Caco-2 (cell line): ENCODE data around the gene VWA7. TPM values are rescaled to one million over a fixed set of nuclear protein-coding genes. Genes with fewer than 3 reads are reported as not detected.

Experiments
- BruUV-seq: library from RNA; stranded (reverse); fragments of 400-500 nt; replicated peaks from 2 replicates; lab custom pipeline; 2021; lab: Mats Ljungman, UMichigan
- CTCF ChIA-PET: fragments of 300-600 bp; sonication (Branson Sonifier 250); formaldehyde crosslinking; loops from one replicate; lab custom pipeline; 2022; ENCODE audit warnings: antibody characterized with exemption; lab: Charles Lee
- POLR2A ChIA-PET: fragments of 300-600 bp; sonication (Branson Sonifier 250); formaldehyde crosslinking; loops from one replicate; lab custom pipeline; 2022; ENCODE audit warnings: antibody characterized with exemption; lab: Charles Lee
- DNase-seq, 2 experiments: peaks; one replicate each; pipeline versions ENCODE4 v3.0.0 to v3.0.0-alpha.2; 2020 to 2022
- H3K27me3 ChIP-seq: replicated peaks from 2 replicates; pipeline ENCODE4 v1.6.0; 2011; ENCODE audit warnings: low read length; ENCODE audit not compliant: control insufficient read depth, insufficient read depth
- H3K36me3 ChIP-seq: 2 replicates; pipeline ENCODE4 v1.5.1; 2011; ENCODE audit warnings: low read length; ENCODE audit not compliant: control insufficient read depth, insufficient read depth
- H3K4me1 ChIP-seq: fragments of 250-450 bp; sonication (Bioruptor Pico); 2 replicates; pipeline ENCODE4 v1.5.1; 2020; ENCODE audit warnings: mild to moderate bottlenecking
- H3K4me3 ChIP-seq: 2 replicates; pipeline ENCODE4 v1.5.1; 2011; ENCODE audit warnings: low read depth, mild to moderate bottlenecking, control low read depth, low read length
- H3K9me3 ChIP-seq: fragments of 250-450 bp; sonication (Bioruptor Pico); 2 replicates; pipeline ENCODE4 v1.5.1; 2020; ENCODE audit warnings: mild to moderate bottlenecking, moderate library complexity
- H3K27ac Mint-ChIP-seq: one replicate; pipeline ENCODE4 v1.8.0; 2022; ENCODE audit warnings: mixed read lengths; ENCODE audit not compliant: unreplicated experiment
- H3K27me3 Mint-ChIP-seq: one replicate; pipeline ENCODE4 v1.8.0; 2022; ENCODE audit warnings: mixed read lengths; ENCODE audit not compliant: insufficient read depth, unreplicated experiment
- H3K36me3 Mint-ChIP-seq: one replicate; pipeline ENCODE4 v1.8.0; 2022; ENCODE audit warnings: mild to moderate bottlenecking, mixed read lengths; ENCODE audit not compliant: insufficient read depth, unreplicated experiment
- H3K4me1 Mint-ChIP-seq: one replicate; pipeline ENCODE4 v1.8.0; 2022; ENCODE audit warnings: low read depth, mixed read lengths; ENCODE audit not compliant: unreplicated experiment
- H3K4me3 Mint-ChIP-seq: one replicate; pipeline ENCODE4 v1.8.0; 2022; ENCODE audit warnings: mild to moderate bottlenecking, moderate library complexity, mixed read lengths; ENCODE audit not compliant: unreplicated experiment
- H3K9me3 Mint-ChIP-seq: one replicate; pipeline ENCODE4 v1.8.0; 2022; ENCODE audit warnings: mixed read lengths; ENCODE audit not compliant: unreplicated experiment
- intact Hi-C: fragments of 100-400 bp; cut with micrococcal nuclease; formaldehyde crosslinking; loops from one replicate; pipeline ENCODE4 v1.10.0; 2022; ENCODE audit not compliant: unreplicated experiment
- total RNA-seq: library from RNA; stranded (reverse); gene quantifications from 2 replicates; pipeline ENCODE4 v1.2.3, GENCODE V29; 2022
- TF ChIP-seq, protein P1 (sequence below), 2 experiments: fragments of 200-600 bp in 1 of 2; IDR thresholded peaks; 1 replicate in 1 of 2; 2 replicates in 1 of 2; pipeline versions ENCODE4 v1.5.1 to v1.8.0; 2011 to 2022; ENCODE audit warnings: antibody characterized with exemption in 1 of 2, control low read depth in 1 of 2, inconsistent platforms in 1 of 2, low read depth in 1 of 2, low read length in 1 of 2, mild to moderate bottlenecking in 1 of 2, moderate library complexity in 1 of 2; ENCODE audit not compliant: insufficient read depth in 1 of 2, severe bottlenecking in 1 of 2, unreplicated experiment in 1 of 2

The VWA7 gene
- total RNA-seq, 1 experiment from 2014 or later = 0.61 TPM

DNA sequence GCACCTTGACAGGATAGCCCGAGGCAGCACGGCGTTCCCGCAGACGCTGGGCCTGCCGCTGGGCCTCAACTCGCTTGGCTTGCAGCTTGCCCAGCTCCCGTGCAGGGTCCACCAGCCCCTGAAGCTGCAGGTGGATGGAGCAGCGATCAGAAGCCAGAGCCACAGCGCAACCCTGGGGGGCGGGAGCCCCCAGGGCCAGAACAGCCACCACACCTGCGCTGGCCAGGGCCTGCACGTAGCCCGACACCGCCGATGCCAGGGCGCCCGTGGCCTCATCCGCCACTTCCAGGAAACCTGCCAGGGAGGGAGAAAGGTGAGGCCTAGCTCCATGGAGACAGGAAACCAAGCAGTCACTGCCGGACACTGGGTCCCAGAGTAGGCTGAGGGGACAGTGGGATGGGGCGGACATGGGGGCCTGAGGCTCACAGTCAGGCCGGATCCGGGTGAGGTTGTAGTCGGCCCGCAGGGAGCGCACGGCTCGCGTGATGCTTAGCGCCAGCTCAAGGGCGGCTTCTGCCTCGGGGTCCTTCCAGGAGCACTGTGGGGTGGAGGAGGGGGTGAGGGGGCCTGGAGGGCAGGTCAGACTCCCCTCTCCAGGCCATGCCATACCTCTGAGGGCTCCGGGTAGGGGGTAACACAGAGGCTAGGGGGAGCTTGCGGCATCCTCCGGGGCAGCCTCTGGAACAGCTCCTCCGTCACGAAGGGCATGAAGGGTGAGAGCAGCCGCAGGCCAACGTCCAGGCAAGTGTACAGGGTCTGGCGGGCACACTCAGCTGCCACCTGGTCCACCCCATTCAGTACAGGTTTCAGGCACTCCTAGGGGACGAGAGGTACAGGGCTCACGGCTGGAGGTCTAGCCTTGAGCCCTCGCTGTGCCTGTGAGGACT lies 2.1 kb upstream of the VWA7 start:
- no peaks in the 10 kb centered on the region for H3K9me3 Mint-ChIP-seq
- H3K27me3 Mint-ChIP-seq = no peaks in the 10 kb centered on the region
- no peak overlapping the region for H3K4me3 ChIP-seq
- ChIA-PET POLR2A (no interaction called here), CTCF (interaction anchor here (0.6 kb wide), 1 partner anchor 86 kb away, joined by 3 read pairs; no protein-coding TSS in a partner anchor)
- H3K4me1 Mint-ChIP-seq = peaks cover 5% of the 10 kb centered on the region
- no peaks in the 10 kb centered on the region for H3K36me3 ChIP-seq
- intact Hi-C loops = no loop called here
- no peak for DNase-seq
- BruUV-seq = no TSS peak
- TF ChIP-seq, protein P1, sequence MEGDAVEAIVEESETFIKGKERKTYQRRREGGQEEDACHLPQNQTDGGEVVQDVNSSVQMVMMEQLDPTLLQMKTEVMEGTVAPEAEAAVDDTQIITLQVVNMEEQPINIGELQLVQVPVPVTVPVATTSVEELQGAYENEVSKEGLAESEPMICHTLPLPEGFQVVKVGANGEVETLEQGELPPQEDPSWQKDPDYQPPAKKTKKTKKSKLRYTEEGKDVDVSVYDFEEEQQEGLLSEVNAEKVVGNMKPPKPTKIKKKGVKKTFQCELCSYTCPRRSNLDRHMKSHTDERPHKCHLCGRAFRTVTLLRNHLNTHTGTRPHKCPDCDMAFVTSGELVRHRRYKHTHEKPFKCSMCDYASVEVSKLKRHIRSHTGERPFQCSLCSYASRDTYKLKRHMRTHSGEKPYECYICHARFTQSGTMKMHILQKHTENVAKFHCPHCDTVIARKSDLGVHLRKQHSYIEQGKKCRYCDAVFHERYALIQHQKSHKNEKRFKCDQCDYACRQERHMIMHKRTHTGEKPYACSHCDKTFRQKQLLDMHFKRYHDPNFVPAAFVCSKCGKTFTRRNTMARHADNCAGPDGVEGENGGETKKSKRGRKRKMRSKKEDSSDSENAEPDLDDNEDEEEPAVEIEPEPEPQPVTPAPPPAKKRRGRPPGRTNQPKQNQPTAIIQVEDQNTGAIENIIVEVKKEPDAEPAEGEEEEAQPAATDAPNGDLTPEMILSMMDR (IDR thresholded peaks at IDR 0.05; ENCODE audit: insufficient read depth in 1 of 2, low read depth in 1 of 2, low read length in 1 of 2, severe bottlenecking in 1 of 2, unreplicated experiment in 1 of 2) = no peak
- no peaks in the 10 kb centered on the region for H3K27me3 ChIP-seq
- H3K36me3 Mint-ChIP-seq = peaks cover 47% of the 10 kb centered on the region
- H3K9me3 ChIP-seq = no peaks in the 10 kb centered on the region
- no peak overlapping the region for H3K4me3 Mint-ChIP-seq
- H3K27ac Mint-ChIP-seq = no peak overlapping the region
- H3K4me1 ChIP-seq = peaks cover 16% of the 10 kb centered on the region

DNA sequence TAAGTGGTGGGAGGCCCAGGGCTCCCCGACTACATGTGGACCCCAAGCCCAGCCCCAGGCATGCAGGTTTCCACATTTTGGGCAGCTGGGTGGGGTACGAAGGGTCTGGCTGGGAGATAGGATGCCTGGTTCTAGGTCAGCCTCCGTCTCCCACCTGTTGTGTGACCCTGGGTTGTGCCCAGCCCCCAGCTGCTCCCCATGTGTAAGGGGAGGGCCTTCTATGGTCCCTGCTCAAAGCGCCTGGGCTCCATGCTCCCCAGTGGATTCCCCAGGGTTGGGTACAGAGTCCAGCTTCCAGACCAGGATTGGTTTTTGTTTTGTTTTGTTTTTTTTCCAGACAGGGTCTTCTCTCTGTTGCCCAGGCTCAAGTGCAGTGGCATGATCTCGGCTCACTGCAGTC lies 1.1 kb upstream of the VWA7 start:
- peaks cover 40% of the 10 kb centered on the region for H3K36me3 Mint-ChIP-seq
- H3K4me3 Mint-ChIP-seq = no peak overlapping the region
- BruUV-seq = no TSS peak
- peak overlapping the region; percentile 59 for H3K27ac Mint-ChIP-seq
- H3K9me3 Mint-ChIP-seq = no peaks in the 10 kb centered on the region
- H3K27me3 Mint-ChIP-seq = no peaks in the 10 kb centered on the region
- ChIA-PET CTCF (no interaction called here), POLR2A (no interaction called here)
- H3K4me1 Mint-ChIP-seq = peaks cover 5% of the 10 kb centered on the region
- Histone ChIP-seq H3K4me1 (peaks cover 17% of the 10 kb centered on the region), H3K36me3 (no peaks in the 10 kb centered on the region), H3K9me3 (no peaks in the 10 kb centered on the region), H3K4me3 (no peak overlapping the region), H3K27me3 (no peaks in the 10 kb centered on the region)
- TF ChIP-seq, protein P1 (IDR thresholded peaks at IDR 0.05; ENCODE audit: insufficient read depth in 1 of 2, low read depth in 1 of 2, low read length in 1 of 2, severe bottlenecking in 1 of 2, unreplicated experiment in 1 of 2) = no peak
- intact Hi-C loops = no loop called here
- no peak for DNase-seq

DNA sequence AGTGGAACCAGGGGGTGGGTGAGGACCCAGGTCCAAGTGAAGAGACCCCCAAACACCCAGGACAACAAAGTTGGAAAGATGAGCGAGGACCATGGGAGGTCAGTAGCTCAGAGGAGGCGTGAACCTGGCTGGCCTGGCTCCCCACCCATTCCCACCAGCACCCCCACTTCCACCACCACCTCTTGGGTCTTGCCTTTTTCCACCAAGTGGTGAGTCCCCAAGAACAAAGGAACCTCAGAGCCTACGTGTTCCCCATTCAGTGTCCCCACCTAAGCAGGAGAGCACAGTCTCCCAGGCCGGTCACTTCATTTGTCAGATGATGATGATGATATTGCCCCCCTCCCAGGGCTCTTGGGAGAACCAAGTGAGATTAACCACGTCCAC lies 531 bp upstream of the VWA7 start:
- no peaks in the 10 kb centered on the region for H3K9me3 Mint-ChIP-seq

More for the DNA sequence above, 531 bp upstream of the VWA7 start:
- Histone ChIP-seq H3K4me1 (peaks cover 23% of the 10 kb centered on the region), H3K36me3 (no peaks in the 10 kb centered on the region), H3K9me3 (no peaks in the 10 kb centered on the region), H3K4me3 (no peak overlapping the region), H3K27me3 (no peaks in the 10 kb centered on the region)
- POLR2A ChIA-PET = interaction anchor here (0.5 to 0.7 kb wide), 2 partner anchors 29 to 117 kb away, joined by 3 to 5 read pairs; partner anchors contain the start of genes C6orf47 and LSM2
- peaks cover 5% of the 10 kb centered on the region for H3K4me1 Mint-ChIP-seq
- peak overlapping the region; percentile 59 for H3K27ac Mint-ChIP-seq
- peaks cover 35% of the 10 kb centered on the region for H3K36me3 Mint-ChIP-seq
- TF ChIP-seq, protein P1 (IDR thresholded peaks at IDR 0.05; ENCODE audit: insufficient read depth in 1 of 2, low read depth in 1 of 2, low read length in 1 of 2, severe bottlenecking in 1 of 2, unreplicated experiment in 1 of 2) = no peak
- CTCF ChIA-PET = no interaction called here
- intact Hi-C loops = loop anchor here (1.0 kb wide), 1 partner anchor 14 kb away; no protein-coding TSS in a partner anchor
- H3K27me3 Mint-ChIP-seq = no peaks in the 10 kb centered on the region
- no peak overlapping the region for H3K4me3 Mint-ChIP-seq
- no TSS peak for BruUV-seq
- no peak for DNase-seq
